Uterus (tissue), 4 donors: ENCODE measurements around the gene WIPF1. TPM values are rescaled to one million over a fixed set of nuclear protein-coding genes. Genes with fewer than 3 reads are reported as not detected.

ENCODE experiments used
- DNase-seq, 2 donors: peaks; one replicate each; pipeline ENCODE4 v3.0.0-alpha.2; 2019 to 2020
- H3K27ac ChIP-seq, 2 donors: fragments of 200-600 bp; sonication (generic); 1 replicate in 1 of 2; 2 replicates in 1 of 2; pipeline ENCODE4 v1.5.1; 2016 to 2018
- H3K27me3 ChIP-seq, 2 donors: fragments of 200-600 bp; sonication (generic); one replicate each; pipeline ENCODE4 v1.5.1; 2018 to 2019; ENCODE audit warnings: control low read depth in 1 of 2
- H3K36me3 ChIP-seq, 2 donors: fragments of 200-600 bp; sonication (generic); one replicate each; pipeline ENCODE4 v1.5.1; 2019; ENCODE audit warnings: control low read depth in 1 of 2
- H3K4me1 ChIP-seq, 2 donors: fragments of 200-600 bp; sonication (generic); one replicate each; pipeline ENCODE4 v1.5.1; 2018 to 2019; ENCODE audit warnings: control low read depth in 1 of 2
- H3K4me3 ChIP-seq, 2 donors: fragments of 200-600 bp; sonication (generic); 1 replicate in 1 of 2; 2 replicates in 1 of 2; pipeline ENCODE4 v1.5.1; 2018 to 2019; ENCODE audit warnings: mild to moderate bottlenecking in 1 of 2
- H3K9me3 ChIP-seq, 2 donors: fragments of 200-600 bp; sonication (generic); one replicate each; pipeline ENCODE4 v1.5.1; 2019; ENCODE audit warnings: control low read depth in 1 of 2
- CTCF ChIP-seq, 4 experiments: fragments of 200-600 bp in 2 of 4; fragments of 450-650 bp in 2 of 4; sonication (generic) in 2 of 4; IDR thresholded peaks; one replicate each; pipeline ENCODE4 v1.5.1; 2016 to 2019; ENCODE audit warnings: antibody characterized with exemption in 4 of 4, mild to moderate bottlenecking in 2 of 4, moderate library complexity in 1 of 4
- POLR2A ChIP-seq, 2 donors: fragments of 450-650 bp; IDR thresholded peaks; one replicate each; pipeline ENCODE4 v1.6.1; 2016; ENCODE audit warnings: antibody characterized with exemption in 2 of 2, mild to moderate bottlenecking in 1 of 2, moderate library complexity in 1 of 2
- intact Hi-C: fragments of 100-400 bp; cut with DNase I; formaldehyde crosslinking; loops from one replicate; pipeline ENCODE4 v1.15.1; 2023; ENCODE audit warnings: low total_unique reads
- total RNA-seq, 4 donors: library from RNA; depleted of rRNA in 3 of 4; stranded (reverse); fragments of >200 nt in 3 of 4; gene quantifications; one replicate each; pipeline versions ENCODE4 v1.1.0 to v1.2.4, GENCODE V29; 2014 to 2023
- donor health status: DM: yes; HTN: yes; CAD: no.

The WIPF1 gene
- total RNA-seq, 4 donors from 2014 or later, result 12.3 to 61.9 (median 26.3) TPM

GRCh38 chr2:174585146-174585545 lies 12.5 kb downstream of the WIPF1 start:
- DNase-seq, result no peak
- Histone ChIP-seq H3K27me3 (no peaks in the 10 kb centered on the region), H3K36me3 (no peaks in the 10 kb centered on the region), H3K9me3 (no peaks in the 10 kb centered on the region), H3K4me1 (peaks cover 0 to 9% of the 10 kb centered on the region in 2 donors), H3K4me3 (no peak overlapping the region), H3K27ac (no peak overlapping the region)
- TF ChIP-seq POLR2A (IDR thresholded peaks at IDR 0.05) (no peak), CTCF (IDR thresholded peaks at IDR 0.05) (no peak)
- intact Hi-C loops, result loop anchor here (10.0 kb wide), 1 partner anchor 100 kb away; no protein-coding TSS in a partner anchor

GRCh38 chr2:174581491-174581890 lies 16.1 kb downstream of the WIPF1 start:
- no peaks in the 10 kb centered on the region for H3K9me3 ChIP-seq
- H3K4me3 ChIP-seq, result no peak overlapping the region
- no peak for DNase-seq
- TF ChIP-seq POLR2A (IDR thresholded peaks at IDR 0.05) (no peak), CTCF (IDR thresholded peaks at IDR 0.05) (no peak)
- H3K27me3 ChIP-seq, result no peaks in the 10 kb centered on the region
- H3K4me1 ChIP-seq, result no peaks in the 10 kb centered on the region
- peak overlapping the region; percentile 31 to 56 for H3K27ac ChIP-seq
- H3K36me3 ChIP-seq, result no peaks in the 10 kb centered on the region
- intact Hi-C loops, result loop anchor here (10.0 kb wide), 1 partner anchor 103 kb away; no protein-coding TSS in a partner anchor

- intact Hi-C loops, result loop anchor here (10.0 kb wide), 1 partner anchor 104 kb away; no protein-coding TSS in a partner anchor
- Histone ChIP-seq H3K27me3 (no peaks in the 10 kb centered on the region), H3K4me1 (no peaks in the 10 kb centered on the region), H3K36me3 (no peaks in the 10 kb centered on the region), H3K4me3 (no peak overlapping the region), H3K9me3 (no peaks in the 10 kb centered on the region), H3K27ac (peak overlapping the region; percentile 31 to 56)
- TF ChIP-seq POLR2A (IDR thresholded peaks at IDR 0.05) (no peak), CTCF (IDR thresholded peaks at IDR 0.05) (no peak)
- no peak for DNase-seq
Observed at GRCh38 chr2:174580951-174581350, 16.7 kb downstream of the WIPF1 start.

- no peaks in the 10 kb centered on the region for H3K36me3 ChIP-seq
- H3K27ac ChIP-seq, result no peak overlapping the region
- DNase-seq, result no peak
- no peak overlapping the region for H3K4me3 ChIP-seq
- no peaks in the 10 kb centered on the region for H3K27me3 ChIP-seq
- TF ChIP-seq CTCF (IDR thresholded peaks at IDR 0.05) (peak in 2 of 4 experiments; percentile 27 to 29), POLR2A (IDR thresholded peaks at IDR 0.05) (no peak)
- no peaks in the 10 kb centered on the region for H3K9me3 ChIP-seq
- intact Hi-C loops, result no loop called here
- H3K4me1 ChIP-seq, result peaks cover 0 to 3% of the 10 kb centered on the region in 2 donors
Observed at GRCh38 chr2:174577967-174578589, 19.5 kb downstream of the WIPF1 start.

- no peak for TF ChIP-seq CTCF (IDR thresholded peaks at IDR 0.05)
- TF ChIP-seq POLR2A (IDR thresholded peaks at IDR 0.05), result no peak
- no peaks in the 10 kb centered on the region for H3K9me3 ChIP-seq
- H3K4me1 ChIP-seq, result peaks cover 0 to 3% of the 10 kb centered on the region in 2 donors
- no peak for DNase-seq
- H3K36me3 ChIP-seq, result no peaks in the 10 kb centered on the region
- H3K4me3 ChIP-seq, result no peak overlapping the region
- intact Hi-C loops, result no loop called here
- H3K27me3 ChIP-seq, result no peaks in the 10 kb centered on the region
- peak overlapping the region; percentile 11 to 27 for H3K27ac ChIP-seq
Observed at GRCh38 chr2:174575124-174575776, 22.4 kb downstream of the WIPF1 start.
